ENCODE measurements around the gene ECE2. TPM values are rescaled to one million over a fixed set of nuclear protein-coding genes. Genes with fewer than 3 reads are reported as not detected.

The ECE2 gene
- total RNA-seq, 3 donors from 2014 or later (not counting 1 experiment from before 2014, with no cell fraction given), result not detected

GRCh38 chr3:184257083-184257915 lies 18.5 kb upstream of the ECE2 start:
- H3K36me3 ChIP-seq (ENCODE audit: control insufficient read depth, insufficient read depth, low read length), result no peaks in the 10 kb centered on the region
- no peak for DNase-seq
- H3K4me1 ChIP-seq (ENCODE audit: control insufficient read depth, insufficient read depth, low read length), result peaks cover 20% of the 10 kb centered on the region
- TF ChIP-seq CTCF (IDR thresholded peaks at IDR 0.05), result no peak
- H3K4me3 Mint-ChIP-seq, result no peak overlapping the region
- H3K27ac Mint-ChIP-seq, result no peak overlapping the region
- no peaks in the 10 kb centered on the region for H3K9me3 Mint-ChIP-seq
- no peaks in the 10 kb centered on the region for H3K9me3 ChIP-seq (ENCODE audit: control insufficient read depth, insufficient read depth, low read length)
- peaks cover 13 to 21% of the 10 kb centered on the region in 2 donors for H3K4me1 Mint-ChIP-seq
- intact Hi-C loops (cut with micrococcal nuclease), result no loop called here
- no peak overlapping the region for H3K27ac ChIP-seq (ENCODE audit: low read length)
- H3K27me3 Mint-ChIP-seq (ENCODE audit: low read depth in 2 of 2), result peaks cover 0 to 10% of the 10 kb centered on the region in 2 donors
- 96% methylated on average over 21 of the region's 23 CpGs for WGBS (ENCODE audit: insufficient coverage)
- H3K27me3 ChIP-seq (ENCODE audit: control insufficient read depth, insufficient read depth, low read length), result peaks cover 3% of the 10 kb centered on the region
- no peak for ATAC-seq
- no peak overlapping the region for H3K4me3 ChIP-seq (ENCODE audit: low read length)
- H3K36me3 Mint-ChIP-seq, result no peaks in the 10 kb centered on the region

- intact Hi-C loops (cut with micrococcal nuclease), result no loop called here
- ATAC-seq (no peak), DNase-seq (no peak)
- Histone ChIP-seq H3K9me3 (ENCODE audit: control insufficient read depth, insufficient read depth, low read length) (no peaks in the 10 kb centered on the region), H3K27ac (ENCODE audit: low read length) (no peak overlapping the region), H3K4me3 (ENCODE audit: low read length) (no peak overlapping the region), H3K4me1 (ENCODE audit: control insufficient read depth, insufficient read depth, low read length) (peaks cover 29% of the 10 kb centered on the region), H3K36me3 (ENCODE audit: control insufficient read depth, insufficient read depth, low read length) (no peaks in the 10 kb centered on the region), H3K27me3 (ENCODE audit: control insufficient read depth, insufficient read depth, low read length) (peaks cover 12% of the 10 kb centered on the region)
- no peak for TF ChIP-seq CTCF (IDR thresholded peaks at IDR 0.05)
- Mint-ChIP-seq H3K9me3 (no peaks in the 10 kb centered on the region), H3K36me3 (no peaks in the 10 kb centered on the region), H3K27ac (no peak overlapping the region), H3K4me1 (peaks cover 18 to 28% of the 10 kb centered on the region in 2 donors), H3K27me3 (ENCODE audit: low read depth in 2 of 2) (peaks cover 0 to 13% of the 10 kb centered on the region in 2 donors), H3K4me3 (peak overlapping the region; percentile 78)
- WGBS (ENCODE audit: insufficient coverage), result 98% methylated on average over 5 of the region's 5 CpGs
Observed at GRCh38 chr3:184258926-184259325, 16.9 kb upstream of the ECE2 start.

- peaks cover 0 to 13% of the 10 kb centered on the region in 2 donors for H3K27me3 Mint-ChIP-seq (ENCODE audit: low read depth in 2 of 2)
- H3K9me3 Mint-ChIP-seq, result no peaks in the 10 kb centered on the region
- peaks cover 18 to 28% of the 10 kb centered on the region in 2 donors for H3K4me1 Mint-ChIP-seq
- no peaks in the 10 kb centered on the region for H3K36me3 Mint-ChIP-seq
- no peak for ATAC-seq
- WGBS (ENCODE audit: insufficient coverage), result 30% methylated on average over 28 of the region's 28 CpGs
- H3K4me3 Mint-ChIP-seq, result peak overlapping the region; percentile 78
- no peak for TF ChIP-seq CTCF (IDR thresholded peaks at IDR 0.05)
- peaks cover 13% of the 10 kb centered on the region for H3K27me3 ChIP-seq (ENCODE audit: control insufficient read depth, insufficient read depth, low read length)
- H3K27ac Mint-ChIP-seq, result no peak overlapping the region
- no peaks in the 10 kb centered on the region for H3K36me3 ChIP-seq (ENCODE audit: control insufficient read depth, insufficient read depth, low read length)
- intact Hi-C loops (cut with micrococcal nuclease), result no loop called here
- H3K27ac ChIP-seq (ENCODE audit: low read length), result no peak overlapping the region
- no peak overlapping the region for H3K4me3 ChIP-seq (ENCODE audit: low read length)
- H3K9me3 ChIP-seq (ENCODE audit: control insufficient read depth, insufficient read depth, low read length), result no peaks in the 10 kb centered on the region
- no peak for DNase-seq
- H3K4me1 ChIP-seq (ENCODE audit: control insufficient read depth, insufficient read depth, low read length), result peaks cover 29% of the 10 kb centered on the region
Observed at GRCh38 chr3:184259396-184259877, 16.4 kb upstream of the ECE2 start.

Data from natural killer cell (primary cell).